Astrocyte (in vitro differentiated cells and primary cell): Measurements from ENCODE around the gene ASNS. TPM values are rescaled to one million over a fixed set of nuclear protein-coding genes. Genes with fewer than 3 reads are reported as not detected.

Experiments used
- DNase-seq: peaks from one replicate; pipeline ENCODE4 v3.0.0-alpha.2; 2010; ENCODE audit warnings: low read depth
- FAIRE-seq: peaks from 2 replicates; lab custom pipeline; 2011; peaks lifted over from hg19 to GRCh38; lab: Jason Lieb, UNC
- H2AFZ ChIP-seq: 2 replicates; pipeline ENCODE4 v1.6.0; 2012; ENCODE audit warnings: low read depth, low read length, inconsistent platforms
- H3K27ac ChIP-seq: 2 replicates; pipeline ENCODE4 v1.5.1; 2011; ENCODE audit warnings: low read depth, low read length, inconsistent platforms
- H3K27me3 ChIP-seq: 2 replicates; pipeline ENCODE4 v1.6.0; 2011; ENCODE audit warnings: low read length, inconsistent platforms; ENCODE audit not compliant: insufficient read depth
- H3K36me3 ChIP-seq: 2 replicates; pipeline ENCODE4 v1.5.1; 2011; ENCODE audit warnings: low read length, inconsistent platforms; ENCODE audit not compliant: insufficient read depth
- H3K4me1 ChIP-seq: 2 replicates; pipeline ENCODE4 v1.5.1; 2011; ENCODE audit warnings: low read length, inconsistent platforms; ENCODE audit not compliant: insufficient read depth
- H3K4me2 ChIP-seq: 2 replicates; pipeline ENCODE4 v1.6.0; 2012; ENCODE audit warnings: low read length, inconsistent platforms
- H3K4me3 ChIP-seq: 2 replicates; pipeline ENCODE4 v1.5.1; 2011; ENCODE audit warnings: low read depth, mild to moderate bottlenecking, low read length, inconsistent platforms; ENCODE audit not compliant: insufficient read depth
- H3K79me2 ChIP-seq: 2 replicates; pipeline ENCODE4 v1.6.0; 2012; ENCODE audit warnings: mild to moderate bottlenecking, low read length, inconsistent platforms; ENCODE audit not compliant: insufficient read depth
- H3K9ac ChIP-seq: 2 replicates; pipeline ENCODE4 v1.6.0; 2012; ENCODE audit warnings: mild to moderate bottlenecking, low read length, inconsistent platforms
- H3K9me3 ChIP-seq: 2 replicates; pipeline ENCODE4 v1.5.1; 2012; ENCODE audit warnings: low read depth, mild to moderate bottlenecking, low read length, inconsistent platforms; ENCODE audit not compliant: insufficient read depth
- H4K20me1 ChIP-seq: 2 replicates; pipeline ENCODE4 v1.6.0; 2012; ENCODE audit warnings: low read length, inconsistent platforms; ENCODE audit not compliant: insufficient read depth
- H3K27ac Mint-ChIP-seq: one replicate; pipeline ENCODE4 v1.8.0; 2021; ENCODE audit warnings: mild to moderate bottlenecking, mixed read lengths; ENCODE audit not compliant: unreplicated experiment
- H3K27me3 Mint-ChIP-seq: one replicate; pipeline ENCODE4 v1.8.0; 2021; ENCODE audit warnings: low read depth, mixed read lengths; ENCODE audit not compliant: unreplicated experiment
- H3K36me3 Mint-ChIP-seq: one replicate; pipeline ENCODE4 v1.8.0; 2021; ENCODE audit warnings: low read depth, mixed read lengths; ENCODE audit not compliant: unreplicated experiment
- H3K4me1 Mint-ChIP-seq: one replicate; pipeline ENCODE4 v1.8.0; 2021; ENCODE audit warnings: low read depth, mixed read lengths; ENCODE audit not compliant: unreplicated experiment
- H3K4me3 Mint-ChIP-seq: one replicate; pipeline ENCODE4 v1.8.0; 2021; ENCODE audit warnings: mild to moderate bottlenecking, moderate library complexity, mixed read lengths; ENCODE audit not compliant: unreplicated experiment
- H3K9me3 Mint-ChIP-seq: one replicate; pipeline ENCODE4 v1.8.0; 2021; ENCODE audit warnings: mild to moderate bottlenecking, mixed read lengths; ENCODE audit not compliant: unreplicated experiment
- CTCF ChIP-seq: IDR thresholded peaks from 2 replicates; pipeline ENCODE4 v1.5.1; 2011; ENCODE audit warnings: low read depth, mild to moderate bottlenecking, inconsistent platforms, low read length, moderate library complexity; ENCODE audit not compliant: insufficient read depth
- EZH2 ChIP-seq: IDR thresholded peaks from 2 replicates; pipeline ENCODE4 v1.6.1; 2012; ENCODE audit warnings: mild to moderate bottlenecking, low read length, inconsistent platforms; ENCODE audit not compliant: insufficient read depth
- total RNA-seq: library from RNA; stranded (reverse); gene quantifications from 2 replicates; pipeline ENCODE4 v1.2.1, GENCODE V29; 2021

ASNS gene
- total RNA-seq, 1 donor from 2014 or later = 149 TPM

- Histone ChIP-seq H3K4me2 (no peak overlapping the region), H3K9ac (no peak overlapping the region), H3K9me3 (no peaks in the 10 kb centered on the region), H3K79me2 (no peaks in the 10 kb centered on the region), H3K36me3 (no peaks in the 10 kb centered on the region), H3K4me1 (no peaks in the 10 kb centered on the region), H2AFZ (no peak overlapping the region), H3K27ac (no peak overlapping the region), H4K20me1 (no peaks in the 10 kb centered on the region), H3K27me3 (no peaks in the 10 kb centered on the region), H3K4me3 (no peak overlapping the region)
- H3K27me3 Mint-ChIP-seq = no peaks in the 10 kb centered on the region
- no peak overlapping the region for H3K27ac Mint-ChIP-seq
- H3K9me3 Mint-ChIP-seq = peaks cover 2% of the 10 kb centered on the region
- no peak overlapping the region for H3K4me3 Mint-ChIP-seq
- FAIRE-seq (no peak), DNase-seq (no peak)
- H3K4me1 Mint-ChIP-seq = peaks cover 3% of the 10 kb centered on the region
- H3K36me3 Mint-ChIP-seq = peaks cover 8% of the 10 kb centered on the region
- TF ChIP-seq EZH2 = no peak
- TF ChIP-seq CTCF = no peak
These were observed 7.1 kb downstream of the ASNS start for GRCh38 chr7:97865104-97865503.

GRCh38 chr7:97859606-97860204 is 12.5 kb downstream of the ASNS start:
- Histone ChIP-seq H2AFZ (no peak overlapping the region), H3K36me3 (no peaks in the 10 kb centered on the region), H3K9ac (no peak overlapping the region), H3K27ac (no peak overlapping the region), H4K20me1 (no peaks in the 10 kb centered on the region), H3K4me3 (no peak overlapping the region), H3K9me3 (no peaks in the 10 kb centered on the region), H3K4me1 (no peaks in the 10 kb centered on the region), H3K79me2 (no peaks in the 10 kb centered on the region), H3K27me3 (no peaks in the 10 kb centered on the region), H3K4me2 (no peak overlapping the region)
- Mint-ChIP-seq H3K36me3 (peaks cover 8% of the 10 kb centered on the region), H3K27me3 (no peaks in the 10 kb centered on the region), H3K4me3 (no peak overlapping the region), H3K9me3 (no peaks in the 10 kb centered on the region), H3K27ac (no peak overlapping the region), H3K4me1 (peaks cover 1% of the 10 kb centered on the region)
- no peak for FAIRE-seq
- TF ChIP-seq CTCF (no peak), EZH2 (no peak)
- no peak for DNase-seq

- no peak overlapping the region for H3K4me3 ChIP-seq
- no peaks in the 10 kb centered on the region for H3K36me3 ChIP-seq
- no peak for DNase-seq
- no peaks in the 10 kb centered on the region for H3K27me3 ChIP-seq
- H3K9me3 ChIP-seq = no peaks in the 10 kb centered on the region
- H3K4me3 Mint-ChIP-seq = no peak overlapping the region
- H3K36me3 Mint-ChIP-seq = peaks cover 8% of the 10 kb centered on the region
- H3K4me1 Mint-ChIP-seq = peaks cover 1% of the 10 kb centered on the region
- H3K27ac Mint-ChIP-seq = no peak overlapping the region
- no peak for FAIRE-seq
- H3K4me1 ChIP-seq = no peaks in the 10 kb centered on the region
- no peak overlapping the region for H3K27ac ChIP-seq
- no peak overlapping the region for H3K4me2 ChIP-seq
- no peaks in the 10 kb centered on the region for H3K9me3 Mint-ChIP-seq
- no peak overlapping the region for H2AFZ ChIP-seq
- no peaks in the 10 kb centered on the region for H3K79me2 ChIP-seq
- H4K20me1 ChIP-seq = no peaks in the 10 kb centered on the region
- TF ChIP-seq CTCF (no peak), EZH2 (no peak)
- H3K9ac ChIP-seq = no peak overlapping the region
- no peaks in the 10 kb centered on the region for H3K27me3 Mint-ChIP-seq
These were observed 14.0 kb downstream of the ASNS start for GRCh38 chr7:97858221-97858620.
